ENCODE results near the gene ASB16. TPM values are rescaled to one million over a fixed set of nuclear protein-coding genes. Genes with fewer than 3 reads are reported as not detected.

ASB16 gene
- total and polyA plus RNA-seq, 2 donors (not counting 3 experiments of a cell fraction or from before 2014, with no cell fraction given), result not detected

- H3K9ac ChIP-seq (replicated peaks; ENCODE audit: extremely low read depth, insufficient read depth, low read length), result peak overlapping the region; percentile 41
- H3K36me3 ChIP-seq (ENCODE audit: control insufficient read depth in 2 of 2, extremely low read depth in 1 of 2, insufficient read depth in 2 of 2, low read length in 2 of 2), result peaks cover 19 to 31% of the 10 kb centered on the region in 2 experiments
- no peak for TF ChIP-seq JUN (IDR thresholded peaks at IDR 0.05; ENCODE audit: borderline replicate concordance, insufficient read depth, insufficient read length, low read depth)
- TF ChIP-seq CTCF (IDR thresholded peaks at IDR 0.05; ENCODE audit: extremely low read depth in 1 of 2, insufficient read depth in 1 of 2, low read depth in 1 of 2, low read length in 2 of 2), result no peak
- TF ChIP-seq FOS (IDR thresholded peaks at IDR 0.05; ENCODE audit: borderline replicate concordance, insufficient read depth, low read length), result no peak
- H2AFZ ChIP-seq (ENCODE audit: low read depth, low read length), result peak overlapping the region; percentile 9
- peak overlapping the region; percentile 21 for H3K27ac ChIP-seq (ENCODE audit: insufficient read depth, low read depth, low read length)
- FAIRE-seq (no peak), DNase-seq (ENCODE audit: low read depth, low spot score) (no peak)
- BruUV-seq (replicated peaks), result TSS peak; percentile 17
- intact Hi-C loops (cut with micrococcal nuclease), result loop anchor here (1.0 to 2.0 kb wide), 3 partner anchors 8 to 106 kb away; partner anchors contain the start of gene SLC25A39
- H3K4me3 ChIP-seq (replicated peaks in 1 of 3; ENCODE audit: insufficient read depth in 1 of 3, low read depth in 1 of 3, low read length in 3 of 3), result peak overlapping the region; percentile 9 to 68 (median 45)
- POLR2A ChIA-PET, result no interaction called here
- dilution Hi-C loops (cut with MboI; ENCODE audit: extremely low pct_ligation_motif_present, low sequenced_read_pairs), result no loop called here
- no peaks in the 10 kb centered on the region for H3K27me3 ChIP-seq (ENCODE audit: control insufficient read depth in 2 of 2, insufficient read depth in 2 of 2, low read length in 2 of 2)
- H3K9me1 ChIP-seq (replicated peaks; ENCODE audit: control insufficient read depth, extremely low read depth, insufficient read depth, low read length), result no peaks in the 10 kb centered on the region
- no peaks in the 10 kb centered on the region for H3K9me3 ChIP-seq (replicated peaks; ENCODE audit: control insufficient read depth, insufficient read depth, low read length)
- peaks cover 28% of the 10 kb centered on the region for H3K79me2 ChIP-seq (ENCODE audit: control insufficient read depth, insufficient read depth, low read length)
- peaks cover 27% of the 10 kb centered on the region for H3K4me1 ChIP-seq (ENCODE audit: control insufficient read depth, extremely low read depth, insufficient read depth, low read length)
- peak overlapping the region; percentile 78 for H3K4me2 ChIP-seq (ENCODE audit: insufficient read depth, low read length)
- H4K20me1 ChIP-seq (replicated peaks; ENCODE audit: control insufficient read depth, extremely low read depth, insufficient read depth, low read length), result no peaks in the 10 kb centered on the region
- CTCF ChIA-PET, result interaction anchor here (0.6 to 7.3 kb wide), 16 partner anchors 8 to 332 kb away, joined by 3 to 68 read pairs (median 4); partner anchors contain the start of genes GRN and SLC25A39
Observed at GRCh38 chr17:44217738-44218343, 47.3 kb downstream of the ASB16 start.

Data from endothelial cell of umbilical vein (primary cell).